IMR-90 (cell line): ENCODE measurements around the gene NUB1.

Experiments
- MAZ ChIP-seq: IDR thresholded peaks from 2 replicates; pipeline ENCODE4 v1.6.1; 2012; ENCODE audit warnings: low read depth, mild to moderate bottlenecking, low read length, improper control_type of control experiment, moderate library complexity, borderline replicate concordance
- MXI1 ChIP-seq: IDR thresholded peaks from 2 replicates; pipeline ENCODE4 v1.6.1; 2012; ENCODE audit warnings: low read depth, mild to moderate bottlenecking, low read length, moderate library complexity, borderline replicate concordance
- POLR2A ChIP-seq: IDR thresholded peaks from 2 replicates; pipeline ENCODE4 v1.6.1; 2012; ENCODE audit warnings: mild to moderate bottlenecking, low read depth, low read length
- TF ChIP-seq, protein P1 (sequence below): conservative IDR thresholded peaks from 2 replicates; pipeline ENCODE4 v1.5.1; 2012; ENCODE audit warnings: mild to moderate bottlenecking, low read depth, low read length, improper control_type of control experiment
- TF ChIP-seq, protein P2 (sequence below): fragments of 150-350 bp; IDR thresholded peaks from 2 replicates; pipeline ENCODE4 v1.6.1; 2017; ENCODE audit warnings: mild to moderate bottlenecking, antibody characterized with exemption, low read length, low read depth

DNA sequence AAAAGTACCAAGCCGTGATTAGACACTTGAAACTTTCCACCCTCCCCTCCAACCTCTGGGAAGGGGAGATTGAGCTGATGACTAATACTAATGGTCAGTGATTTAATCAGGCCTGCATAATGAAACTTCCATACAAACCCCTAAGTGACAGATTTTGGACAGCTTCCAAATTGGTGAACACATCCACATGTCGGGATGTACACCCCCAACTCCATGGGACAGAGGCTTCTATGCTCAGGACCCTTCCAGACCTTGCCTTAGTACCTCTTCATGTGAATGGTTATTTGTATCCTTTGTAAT lies 4.8 kb downstream of the NUB1 start:
- TF ChIP-seq, protein P1, sequence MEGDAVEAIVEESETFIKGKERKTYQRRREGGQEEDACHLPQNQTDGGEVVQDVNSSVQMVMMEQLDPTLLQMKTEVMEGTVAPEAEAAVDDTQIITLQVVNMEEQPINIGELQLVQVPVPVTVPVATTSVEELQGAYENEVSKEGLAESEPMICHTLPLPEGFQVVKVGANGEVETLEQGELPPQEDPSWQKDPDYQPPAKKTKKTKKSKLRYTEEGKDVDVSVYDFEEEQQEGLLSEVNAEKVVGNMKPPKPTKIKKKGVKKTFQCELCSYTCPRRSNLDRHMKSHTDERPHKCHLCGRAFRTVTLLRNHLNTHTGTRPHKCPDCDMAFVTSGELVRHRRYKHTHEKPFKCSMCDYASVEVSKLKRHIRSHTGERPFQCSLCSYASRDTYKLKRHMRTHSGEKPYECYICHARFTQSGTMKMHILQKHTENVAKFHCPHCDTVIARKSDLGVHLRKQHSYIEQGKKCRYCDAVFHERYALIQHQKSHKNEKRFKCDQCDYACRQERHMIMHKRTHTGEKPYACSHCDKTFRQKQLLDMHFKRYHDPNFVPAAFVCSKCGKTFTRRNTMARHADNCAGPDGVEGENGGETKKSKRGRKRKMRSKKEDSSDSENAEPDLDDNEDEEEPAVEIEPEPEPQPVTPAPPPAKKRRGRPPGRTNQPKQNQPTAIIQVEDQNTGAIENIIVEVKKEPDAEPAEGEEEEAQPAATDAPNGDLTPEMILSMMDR, result no peak
- TF ChIP-seq, protein P2, sequence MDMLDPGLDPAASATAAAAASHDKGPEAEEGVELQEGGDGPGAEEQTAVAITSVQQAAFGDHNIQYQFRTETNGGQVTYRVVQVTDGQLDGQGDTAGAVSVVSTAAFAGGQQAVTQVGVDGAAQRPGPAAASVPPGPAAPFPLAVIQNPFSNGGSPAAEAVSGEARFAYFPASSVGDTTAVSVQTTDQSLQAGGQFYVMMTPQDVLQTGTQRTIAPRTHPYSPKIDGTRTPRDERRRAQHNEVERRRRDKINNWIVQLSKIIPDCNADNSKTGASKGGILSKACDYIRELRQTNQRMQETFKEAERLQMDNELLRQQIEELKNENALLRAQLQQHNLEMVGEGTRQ, result no peak
- TF ChIP-seq MAZ (no peak), POLR2A (no peak), MXI1 (no peak)
